BLaER1 treated with 17β-estradiol and CSF1 and Interleukin-3, amounts not matched to agents 10 nM and 100 nM (cell line): ENCODE measurements around the gene NELL1.

Experiments used
- H3K27ac ChIP-seq, 11 experiments: shearing (Covaris generic); formaldehyde crosslinking; 2 replicates each; pipeline ENCODE4 v1.8.1; 2022
- H3K27me3 ChIP-seq, 11 experiments: shearing (Covaris generic); formaldehyde crosslinking; 2 replicates each; pipeline ENCODE4 v1.8.1; 2022
- H3K36me3 ChIP-seq, 11 experiments: shearing (Covaris generic); formaldehyde crosslinking; 2 replicates each; pipeline ENCODE4 v1.8.1; 2022
- H3K4me1 ChIP-seq, 10 experiments: shearing (Covaris generic); formaldehyde crosslinking; 2 replicates each; pipeline ENCODE4 v1.8.1; 2022
- H3K4me2 ChIP-seq, 11 experiments: shearing (Covaris generic); formaldehyde crosslinking; 2 replicates each; pipeline ENCODE4 v1.8.1; 2022
- H3K4me3 ChIP-seq, 10 experiments: shearing (Covaris generic); formaldehyde crosslinking; 2 replicates each; pipeline ENCODE4 v1.8.1; 2022
- H3K9ac ChIP-seq, 11 experiments: shearing (Covaris generic); formaldehyde crosslinking; 2 replicates each; pipeline ENCODE4 v1.8.1; 2022
- H3K9me3 ChIP-seq, 11 experiments: shearing (Covaris generic); formaldehyde crosslinking; replicated peaks in 1 of 11; 2 replicates each; pipeline ENCODE4 v1.8.1; 2022
- H4K20me1 ChIP-seq, 11 experiments: shearing (Covaris generic); formaldehyde crosslinking; 2 replicates each; pipeline ENCODE4 v1.8.1; 2022
- Cebpa-rat ChIP-seq, 11 experiments: shearing (Covaris generic); IDR thresholded peaks; 2 replicates each; pipeline ENCODE4 v1.8.1; 2022

Gene NELL1

GRCh38 chr11:21529187-21529586, 859.8 kb downstream of the NELL1 start:
- Histone ChIP-seq H3K27ac (no peak overlapping the region), H4K20me1 (no peaks in the 10 kb centered on the region), H3K4me3 (no peak overlapping the region), H3K9me3 (no peaks in the 10 kb centered on the region), H3K4me1 (no peaks in the 10 kb centered on the region), H3K36me3 (no peaks in the 10 kb centered on the region), H3K27me3 (no peaks in the 10 kb centered on the region), H3K9ac (no peak overlapping the region), H3K4me2 (no peak overlapping the region)
- no peak for TF ChIP-seq Cebpa-rat (IDR thresholded peaks at IDR 0.05)

- Histone ChIP-seq H3K4me3 (no peak overlapping the region), H3K4me2 (no peak overlapping the region), H3K27ac (no peak overlapping the region), H3K36me3 (no peaks in the 10 kb centered on the region), H3K9ac (no peak overlapping the region), H3K4me1 (no peaks in the 10 kb centered on the region), H4K20me1 (no peaks in the 10 kb centered on the region), H3K27me3 (no peaks in the 10 kb centered on the region), H3K9me3 (no peaks in the 10 kb centered on the region)
- TF ChIP-seq Cebpa-rat (IDR thresholded peaks at IDR 0.05) = no peak
These were observed 864.9 kb downstream of the NELL1 start for GRCh38 chr11:21534288-21534687.

- Histone ChIP-seq H3K4me3 (no peak overlapping the region), H3K27ac (no peak overlapping the region), H3K9me3 (peaks cover 0 to 3% (median 0%) of the 10 kb centered on the region in 11 experiments; a peak in 1 of 22 replicates), H4K20me1 (no peaks in the 10 kb centered on the region), H3K9ac (no peak overlapping the region), H3K36me3 (no peaks in the 10 kb centered on the region), H3K4me1 (no peaks in the 10 kb centered on the region), H3K4me2 (no peak overlapping the region), H3K27me3 (0 out of 22 replicates have a peak, but pooled peaks cover 0 to 2% (median 0%) of the 10 kb centered on the region in 11 experiments)
- no peak for TF ChIP-seq Cebpa-rat (IDR thresholded peaks at IDR 0.05)
These were observed 868.6 kb downstream of the NELL1 start for GRCh38 chr11:21537980-21538379.

DNA sequence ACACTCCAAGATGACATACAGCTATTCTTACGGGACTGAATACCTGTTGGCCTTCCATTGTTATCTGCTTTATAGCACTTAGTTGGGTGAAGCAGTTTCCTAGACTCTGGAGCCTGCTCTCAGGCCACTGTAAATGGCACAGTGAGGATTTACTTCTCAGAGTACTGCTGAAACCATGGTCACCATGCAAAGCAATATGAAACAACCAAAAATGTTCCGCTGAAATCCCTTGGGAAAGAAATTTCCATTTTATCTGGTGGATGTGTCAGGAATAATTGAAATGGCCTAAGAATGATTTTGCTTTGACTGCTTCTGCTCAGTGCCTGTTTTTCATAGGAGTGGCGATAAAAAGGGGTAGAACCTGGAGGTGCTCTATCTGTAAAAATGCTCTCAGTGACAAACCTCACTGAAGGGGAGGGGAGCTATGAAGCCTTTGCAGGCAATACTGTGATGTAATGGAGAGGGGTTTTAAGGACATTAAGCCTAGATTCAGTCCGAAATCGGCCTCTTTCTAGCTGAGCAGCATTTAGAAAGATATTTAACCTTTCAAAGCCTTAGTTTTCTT, 871.9 kb downstream of the NELL1 start:
- Histone ChIP-seq H3K36me3 (no peaks in the 10 kb centered on the region), H3K27me3 (0 out of 22 replicates have a peak, but pooled peaks cover 0 to 2% (median 0%) of the 10 kb centered on the region in 11 experiments), H3K4me3 (no peak overlapping the region), H3K4me2 (no peak overlapping the region), H4K20me1 (no peaks in the 10 kb centered on the region), H3K9me3 (peaks cover 0 to 3% (median 0%) of the 10 kb centered on the region in 11 experiments; a peak in 1 of 22 replicates), H3K4me1 (no peaks in the 10 kb centered on the region), H3K27ac (no peak overlapping the region), H3K9ac (no peak overlapping the region)
- no peak for TF ChIP-seq Cebpa-rat (IDR thresholded peaks at IDR 0.05)

DNA sequence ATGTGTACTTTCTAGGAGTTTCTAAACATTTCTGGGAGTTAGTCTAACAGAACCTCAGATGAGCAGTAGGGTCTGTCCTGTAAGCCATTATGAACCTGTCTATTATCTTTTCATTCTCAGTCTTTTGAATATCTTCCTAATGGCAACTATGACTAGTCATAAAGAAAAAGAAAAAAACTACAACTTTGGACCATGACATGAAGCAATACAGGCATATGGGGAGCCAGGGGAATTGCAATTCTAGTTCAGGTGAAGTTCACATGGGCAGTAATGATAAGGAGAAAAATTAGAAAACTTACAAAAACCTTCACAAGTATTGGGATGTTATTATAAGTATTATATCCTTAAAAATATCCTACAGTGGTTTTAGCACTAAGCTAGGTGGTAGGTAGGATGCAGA, 874.5 kb downstream of the NELL1 start:
- H3K27ac ChIP-seq = no peak overlapping the region
- H3K4me1 ChIP-seq = no peaks in the 10 kb centered on the region
- no peak overlapping the region for H3K9ac ChIP-seq
- 0 out of 22 replicates have a peak, but pooled peaks cover 0 to 2% (median 0%) of the 10 kb centered on the region in 11 experiments for H3K27me3 ChIP-seq
- H3K4me2 ChIP-seq = no peak overlapping the region
- H3K4me3 ChIP-seq = no peak overlapping the region
- H4K20me1 ChIP-seq = no peaks in the 10 kb centered on the region
- H3K36me3 ChIP-seq = no peaks in the 10 kb centered on the region
- TF ChIP-seq Cebpa-rat (IDR thresholded peaks at IDR 0.05) = no peak
- peaks cover 0 to 3% (median 0%) of the 10 kb centered on the region in 11 experiments; a peak in 1 of 22 replicates for H3K9me3 ChIP-seq

DNA sequence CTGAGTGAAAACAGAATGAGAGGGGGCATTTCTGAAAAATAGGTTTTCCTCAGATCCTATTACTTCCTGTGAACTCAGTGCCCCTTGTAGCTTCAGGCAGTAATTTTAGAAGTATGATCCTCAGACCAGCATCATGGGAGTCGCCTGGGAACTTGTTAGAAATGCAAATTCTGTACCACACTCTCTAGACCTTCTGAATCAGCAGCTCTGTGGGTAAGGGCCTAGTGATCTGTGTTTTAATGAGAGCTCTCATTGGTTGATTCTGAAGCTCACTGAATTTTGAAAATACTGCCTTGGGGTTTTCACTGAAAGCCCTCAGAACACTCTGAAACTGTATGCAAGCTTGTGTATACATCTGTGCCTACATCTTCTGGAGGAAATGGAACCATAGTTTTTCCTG, 876.3 kb downstream of the NELL1 start:
- H4K20me1 ChIP-seq = no peaks in the 10 kb centered on the region
- H3K9ac ChIP-seq = no peak overlapping the region
- H3K4me1 ChIP-seq = no peaks in the 10 kb centered on the region
- TF ChIP-seq Cebpa-rat (IDR thresholded peaks at IDR 0.05) = no peak
- H3K4me3 ChIP-seq = no peak overlapping the region
- H3K4me2 ChIP-seq = no peak overlapping the region
- no peak overlapping the region for H3K27ac ChIP-seq
- H3K9me3 ChIP-seq = no peaks in the 10 kb centered on the region
- no peaks in the 10 kb centered on the region for H3K36me3 ChIP-seq
- 0 out of 22 replicates have a peak, but pooled peaks cover 0 to 2% (median 0%) of the 10 kb centered on the region in 11 experiments for H3K27me3 ChIP-seq

DNA sequence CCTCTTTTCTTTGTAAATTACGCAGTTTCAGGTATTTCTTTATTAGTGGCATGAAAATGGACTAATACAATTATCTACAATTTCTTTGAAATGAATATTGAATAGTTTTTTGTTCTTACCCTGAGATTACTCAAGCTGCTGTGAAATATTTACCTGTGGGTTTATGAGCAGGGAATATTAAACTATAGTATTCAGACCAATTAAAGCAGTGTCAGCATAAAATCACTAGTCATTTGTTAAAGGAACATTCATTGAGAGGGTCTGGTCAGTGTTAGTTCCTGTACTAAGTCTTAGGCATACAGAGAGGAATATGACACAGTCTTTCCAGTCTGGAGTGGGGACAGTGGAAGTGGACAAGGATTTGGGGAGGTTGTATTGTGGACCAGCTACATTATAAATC, 877.3 kb downstream of the NELL1 start:
- no peaks in the 10 kb centered on the region for H3K36me3 ChIP-seq
- no peak overlapping the region for H3K27ac ChIP-seq
- no peak overlapping the region for H3K4me3 ChIP-seq
- no peak overlapping the region for H3K4me2 ChIP-seq
- no peak overlapping the region for H3K9ac ChIP-seq
- no peaks in the 10 kb centered on the region for H3K9me3 ChIP-seq
- no peaks in the 10 kb centered on the region for H4K20me1 ChIP-seq
- no peak for TF ChIP-seq Cebpa-rat (IDR thresholded peaks at IDR 0.05)
- no peaks in the 10 kb centered on the region for H3K4me1 ChIP-seq
- 0 out of 22 replicates have a peak, but pooled peaks cover 0 to 2% (median 0%) of the 10 kb centered on the region in 11 experiments for H3K27me3 ChIP-seq

GRCh38 chr11:21552911-21553310, 883.5 kb downstream of the NELL1 start:
- Histone ChIP-seq H3K4me3 (no peak overlapping the region), H3K4me1 (no peaks in the 10 kb centered on the region), H3K9ac (no peak overlapping the region), H4K20me1 (no peaks in the 10 kb centered on the region), H3K27ac (no peak overlapping the region), H3K9me3 (no peaks in the 10 kb centered on the region), H3K27me3 (no peaks in the 10 kb centered on the region), H3K36me3 (no peaks in the 10 kb centered on the region), H3K4me2 (no peak overlapping the region)
- TF ChIP-seq Cebpa-rat (IDR thresholded peaks at IDR 0.05) = no peak

- no peak for TF ChIP-seq Cebpa-rat (IDR thresholded peaks at IDR 0.05)
- Histone ChIP-seq H3K4me2 (no peak overlapping the region), H3K27ac (no peak overlapping the region), H3K27me3 (no peaks in the 10 kb centered on the region), H3K4me1 (no peaks in the 10 kb centered on the region), H4K20me1 (no peaks in the 10 kb centered on the region), H3K36me3 (no peaks in the 10 kb centered on the region), H3K9me3 (no peaks in the 10 kb centered on the region), H3K9ac (no peak overlapping the region), H3K4me3 (no peak overlapping the region)
These were observed 884.4 kb downstream of the NELL1 start for GRCh38 chr11:21553795-21554194.

DNA sequence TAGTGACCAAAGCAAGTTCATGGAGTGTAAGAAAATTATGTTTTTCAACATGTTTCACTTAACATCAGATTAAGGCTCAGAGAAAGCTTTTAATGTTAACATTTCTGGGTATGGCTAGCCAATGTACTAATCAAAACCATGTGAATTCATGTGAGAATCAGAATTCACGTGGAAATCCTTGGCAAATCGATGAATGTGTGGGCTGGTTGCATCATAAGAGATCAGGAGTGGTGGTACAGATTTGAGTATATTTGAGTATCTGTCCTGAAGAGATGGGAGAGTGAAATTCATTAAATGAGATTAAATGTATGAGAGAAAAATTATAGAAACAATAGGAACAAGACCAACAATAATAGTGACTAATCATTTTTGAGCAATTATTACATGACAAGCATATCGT, 884.9 kb downstream of the NELL1 start:
- no peaks in the 10 kb centered on the region for H3K27me3 ChIP-seq
- no peaks in the 10 kb centered on the region for H3K36me3 ChIP-seq
- no peak overlapping the region for H3K4me3 ChIP-seq
- no peak overlapping the region for H3K4me2 ChIP-seq
- H3K9ac ChIP-seq = no peak overlapping the region
- no peak for TF ChIP-seq Cebpa-rat (IDR thresholded peaks at IDR 0.05)
- H3K27ac ChIP-seq = no peak overlapping the region
- H4K20me1 ChIP-seq = no peaks in the 10 kb centered on the region
- no peaks in the 10 kb centered on the region for H3K9me3 ChIP-seq
- no peaks in the 10 kb centered on the region for H3K4me1 ChIP-seq
